CD4-positive, alpha-beta T cell treated with Interleukin-10 for 1 hour (primary cell): ENCODE measurements around the gene ALDH3B2.
"Not testable (repeated sequence)": the region's sequence is repeated elsewhere in the genome, so short reads cannot be mapped to it uniquely, and the experiment has no call there.

ENCODE experiments used
- DNase-seq: peaks from one replicate; pipeline ENCODE4 v3.0.0-alpha.2; 2020

ALDH3B2 gene

GRCh38 chr11:67659651-67660165 lies 14.7 kb downstream of the ALDH3B2 start:
- DNase-seq = not testable (repeated sequence)

- no peak for DNase-seq
Measured at GRCh38 chr11:67657300-67657699, 17.1 kb downstream of the ALDH3B2 start.

GRCh38 chr11:67656278-67656922 lies 18.0 kb downstream of the ALDH3B2 start:
- DNase-seq = no peak

- DNase-seq = no peak
Measured at GRCh38 chr11:67654225-67654624, 20.2 kb downstream of the ALDH3B2 start.

- DNase-seq = no peak
Measured at GRCh38 chr11:67652965-67653845, 21.2 kb downstream of the ALDH3B2 start.

GRCh38 chr11:67651976-67652781 lies 22.2 kb downstream of the ALDH3B2 start:
- no peak for DNase-seq

GRCh38 chr11:67649634-67650510 lies 24.6 kb downstream of the ALDH3B2 start:
- DNase-seq = no peak

GRCh38 chr11:67648796-67649613 lies 25.4 kb downstream of the ALDH3B2 start:
- DNase-seq = no peak

GRCh38 chr11:67648140-67648795 lies 26.2 kb downstream of the ALDH3B2 start:
- DNase-seq = peak; percentile 60

- no peak for DNase-seq
Measured at GRCh38 chr11:67647471-67647870, 27.0 kb downstream of the ALDH3B2 start.

- peak; percentile 53 for DNase-seq
Measured at GRCh38 chr11:67646535-67647336, 27.7 kb downstream of the ALDH3B2 start.

- no peak for DNase-seq
Measured at GRCh38 chr11:67645521-67646461, 28.6 kb downstream of the ALDH3B2 start.

GRCh38 chr11:67644472-67645418 lies 29.7 kb downstream of the ALDH3B2 start:
- no peak for DNase-seq

- no peak for DNase-seq
Measured at GRCh38 chr11:67644042-67644441, 30.4 kb downstream of the ALDH3B2 start.

- DNase-seq = no peak
Measured at GRCh38 chr11:67642173-67643120, 32.0 kb downstream of the ALDH3B2 start.
